ENCODE results near the gene LGR5. TPM values are rescaled to one million over a fixed set of nuclear protein-coding genes. Genes with fewer than 3 reads are reported as not detected.

LGR5 gene
- total RNA-seq, 1 experiment from 2014 or later = not detected

DNA sequence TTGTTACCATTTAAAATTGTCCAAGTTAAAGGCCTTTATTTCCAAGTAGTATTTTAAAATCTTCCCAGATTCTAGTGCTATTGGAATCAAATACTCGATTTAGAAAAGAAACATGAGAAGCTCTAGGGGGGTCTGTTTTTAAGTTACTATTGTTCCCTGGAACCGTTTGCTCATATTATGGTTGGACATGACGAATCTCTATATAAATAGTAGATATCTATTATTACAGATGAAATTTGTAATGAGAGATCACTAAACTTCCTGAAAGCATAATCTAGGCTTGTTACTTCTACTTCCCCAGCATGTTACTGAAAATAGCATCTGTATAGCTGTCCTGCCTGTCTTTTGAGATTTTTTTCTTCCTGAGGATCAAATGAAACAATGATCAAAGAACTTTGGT lies 70.1 kb downstream of the LGR5 start:
- BruUV-seq (replicated peaks) = no TSS peak
- no peak overlapping the region for H3K9ac ChIP-seq (ENCODE audit: low read length)
- no peaks in the 10 kb centered on the region for H3K4me1 ChIP-seq (ENCODE audit: control insufficient read depth in 1 of 2, insufficient read depth in 2 of 2, low read length in 2 of 2)
- H3K4me2 ChIP-seq (ENCODE audit: low read length) = no peak overlapping the region
- no peak overlapping the region for H3K4me3 ChIP-seq (replicated peaks in 1 of 2; ENCODE audit: low read depth in 1 of 2, low read length in 2 of 2)
- H3K27ac ChIP-seq (ENCODE audit: low read depth, low read length) = no peak overlapping the region
- no peaks in the 10 kb centered on the region for H3K36me3 ChIP-seq (ENCODE audit: control insufficient read depth in 1 of 2, insufficient read depth in 2 of 2, low read length in 2 of 2)
- no peak for TF ChIP-seq RAD21 (IDR thresholded peaks at IDR 0.05; ENCODE audit: low read depth)
- no peak for TF ChIP-seq YY1 (IDR thresholded peaks at IDR 0.05; ENCODE audit: extremely low read depth, insufficient replicate concordance, low read depth, low read length)
- TF ChIP-seq TCF7L2 (IDR thresholded peaks at IDR 0.05; ENCODE audit: borderline replicate concordance, extremely low read depth, insufficient read depth, insufficient read length) = no peak
- CTCF ChIA-PET = no interaction called here
- RAD21 ChIA-PET (ENCODE audit: low non-redundant PET in 1 of 2, low total read pairs in 2 of 2, uncharacterized antibody in 2 of 2, unreplicated experiment in 2 of 2) = no interaction called here
- intact Hi-C loops (cut with micrococcal nuclease) = no loop called here
- POLR2A ChIA-PET = no interaction called here
- no peak overlapping the region for H2AFZ ChIP-seq (ENCODE audit: low read depth, low read length, poor library complexity, severe bottlenecking)
- ATAC-seq (no peak), DNase-seq (ENCODE audit: low read depth, low spot score) (no peak)
- H3K79me2 ChIP-seq (ENCODE audit: insufficient read depth, low read length) = no peaks in the 10 kb centered on the region
- no peaks in the 10 kb centered on the region for H4K20me1 ChIP-seq (ENCODE audit: insufficient read depth)
- H3K9me3 ChIP-seq (ENCODE audit: control insufficient read depth in 1 of 2, insufficient read depth in 1 of 2, low read depth in 1 of 2, low read length in 2 of 2) = no peaks in the 10 kb centered on the region
- no peaks in the 10 kb centered on the region for H3K9me2 ChIP-seq (ENCODE audit: insufficient read depth)
- no peaks in the 10 kb centered on the region for H3K27me3 ChIP-seq (ENCODE audit: insufficient read depth, low read length)

DNA sequence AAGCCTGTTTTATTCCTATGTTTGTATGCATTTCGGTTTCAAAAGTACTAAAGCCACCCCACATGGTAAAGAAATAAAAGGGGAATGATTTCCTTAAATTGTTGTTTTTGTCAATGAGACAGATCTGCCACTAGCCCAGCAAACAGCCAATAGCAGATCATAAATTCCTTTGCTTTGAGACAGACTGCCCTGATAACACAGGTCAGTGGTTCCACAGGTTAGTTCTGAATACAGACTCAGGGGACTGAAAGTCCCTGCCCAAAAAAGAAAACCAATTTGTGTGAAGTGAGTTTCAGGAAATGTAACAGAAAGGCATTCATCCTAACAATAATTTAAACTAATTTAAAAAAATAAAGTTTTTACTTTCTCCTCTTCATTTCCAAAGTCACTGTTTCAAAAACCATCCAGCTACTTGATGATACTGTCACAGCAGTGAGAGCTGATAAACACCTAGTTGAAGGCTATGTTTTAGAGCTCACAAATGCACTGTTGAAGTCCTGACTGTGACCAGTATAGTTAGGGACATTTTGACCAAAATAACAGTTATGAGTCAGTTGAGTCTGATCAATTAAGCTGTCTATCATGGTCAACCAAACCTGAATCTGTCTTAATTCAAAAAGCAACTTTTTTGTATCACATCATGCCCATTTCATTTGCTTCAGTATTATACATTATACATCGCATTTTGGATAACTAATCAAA lies 77.7 kb downstream of the LGR5 start:
- H3K4me3 ChIP-seq (replicated peaks in 1 of 2; ENCODE audit: low read depth in 1 of 2, low read length in 2 of 2) = no peak overlapping the region
- H3K27ac ChIP-seq (ENCODE audit: low read depth, low read length) = no peak overlapping the region
- RAD21 ChIA-PET (ENCODE audit: low non-redundant PET in 1 of 2, low total read pairs in 2 of 2, uncharacterized antibody in 2 of 2, unreplicated experiment in 2 of 2) = no interaction called here
- DNase-seq (ENCODE audit: low read depth, low spot score) (no peak), ATAC-seq (no peak)
- H3K4me1 ChIP-seq (ENCODE audit: control insufficient read depth in 1 of 2, insufficient read depth in 2 of 2, low read length in 2 of 2) = no peaks in the 10 kb centered on the region
- CTCF ChIA-PET = no interaction called here
- intact Hi-C loops (cut with micrococcal nuclease) = no loop called here
- H3K27me3 ChIP-seq (ENCODE audit: insufficient read depth, low read length) = no peaks in the 10 kb centered on the region
- no TSS peak for BruUV-seq (replicated peaks)
- no peaks in the 10 kb centered on the region for H3K9me2 ChIP-seq (ENCODE audit: insufficient read depth)
- no peaks in the 10 kb centered on the region for H3K79me2 ChIP-seq (ENCODE audit: insufficient read depth, low read length)
- POLR2A ChIA-PET = no interaction called here
- H3K9ac ChIP-seq (ENCODE audit: low read length) = no peak overlapping the region
- H3K4me2 ChIP-seq (ENCODE audit: low read length) = no peak overlapping the region
- H3K9me3 ChIP-seq (ENCODE audit: control insufficient read depth in 1 of 2, insufficient read depth in 1 of 2, low read depth in 1 of 2, low read length in 2 of 2) = no peaks in the 10 kb centered on the region
- H4K20me1 ChIP-seq (ENCODE audit: insufficient read depth) = no peaks in the 10 kb centered on the region
- peak overlapping the region; percentile 61 for H2AFZ ChIP-seq (ENCODE audit: low read depth, low read length, poor library complexity, severe bottlenecking)
- no peaks in the 10 kb centered on the region for H3K36me3 ChIP-seq (ENCODE audit: control insufficient read depth in 1 of 2, insufficient read depth in 2 of 2, low read length in 2 of 2)
- TF ChIP-seq YY1 (IDR thresholded peaks at IDR 0.05; ENCODE audit: extremely low read depth, insufficient replicate concordance, low read depth, low read length) = no peak
- TF ChIP-seq, protein P1, sequence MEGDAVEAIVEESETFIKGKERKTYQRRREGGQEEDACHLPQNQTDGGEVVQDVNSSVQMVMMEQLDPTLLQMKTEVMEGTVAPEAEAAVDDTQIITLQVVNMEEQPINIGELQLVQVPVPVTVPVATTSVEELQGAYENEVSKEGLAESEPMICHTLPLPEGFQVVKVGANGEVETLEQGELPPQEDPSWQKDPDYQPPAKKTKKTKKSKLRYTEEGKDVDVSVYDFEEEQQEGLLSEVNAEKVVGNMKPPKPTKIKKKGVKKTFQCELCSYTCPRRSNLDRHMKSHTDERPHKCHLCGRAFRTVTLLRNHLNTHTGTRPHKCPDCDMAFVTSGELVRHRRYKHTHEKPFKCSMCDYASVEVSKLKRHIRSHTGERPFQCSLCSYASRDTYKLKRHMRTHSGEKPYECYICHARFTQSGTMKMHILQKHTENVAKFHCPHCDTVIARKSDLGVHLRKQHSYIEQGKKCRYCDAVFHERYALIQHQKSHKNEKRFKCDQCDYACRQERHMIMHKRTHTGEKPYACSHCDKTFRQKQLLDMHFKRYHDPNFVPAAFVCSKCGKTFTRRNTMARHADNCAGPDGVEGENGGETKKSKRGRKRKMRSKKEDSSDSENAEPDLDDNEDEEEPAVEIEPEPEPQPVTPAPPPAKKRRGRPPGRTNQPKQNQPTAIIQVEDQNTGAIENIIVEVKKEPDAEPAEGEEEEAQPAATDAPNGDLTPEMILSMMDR (IDR thresholded peaks at IDR 0.05 in 2 of 3, conservative IDR thresholded peaks at IDR 0.05 in 1 of 3; ENCODE audit: borderline replicate concordance in 1 of 3, insufficient read depth in 1 of 3, low read depth in 2 of 3, low read length in 2 of 3) = no peak
- TF ChIP-seq, protein P2, sequence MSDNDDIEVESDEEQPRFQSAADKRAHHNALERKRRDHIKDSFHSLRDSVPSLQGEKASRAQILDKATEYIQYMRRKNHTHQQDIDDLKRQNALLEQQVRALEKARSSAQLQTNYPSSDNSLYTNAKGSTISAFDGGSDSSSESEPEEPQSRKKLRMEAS (IDR thresholded peaks at IDR 0.05) = no peak
- TF ChIP-seq SRF (IDR thresholded peaks at IDR 0.05; ENCODE audit: low read depth) = no peak
- no peak for TF ChIP-seq FOSL1 (IDR thresholded peaks at IDR 0.05; ENCODE audit: low read depth)
